Duodenal mucosa (tissue), 2 donors: Measurements from ENCODE around the gene SPATA45.
"Not testable (repeated sequence)": the region's sequence is repeated elsewhere in the genome, so short reads cannot be mapped to it uniquely, and the experiment has no call there.

Experiments
- H3K27ac ChIP-seq: one replicate; pipeline ENCODE4 v1.7.0; 2013; ENCODE audit warnings: low read depth, low read length
- H3K27me3 ChIP-seq, 2 donors: one replicate each; pipeline ENCODE4 v1.7.0; 2013; ENCODE audit warnings: low read length in 2 of 2, control low read depth in 1 of 2; ENCODE audit not compliant: insufficient read depth in 2 of 2, control insufficient read depth in 1 of 2
- H3K36me3 ChIP-seq, 2 donors: one replicate each; pipeline ENCODE4 v1.7.0; 2013; ENCODE audit warnings: low read length in 2 of 2, control low read depth in 1 of 2; ENCODE audit not compliant: insufficient read depth in 2 of 2, control insufficient read depth in 1 of 2
- H3K4me1 ChIP-seq, 2 donors: one replicate each; pipeline ENCODE4 v1.7.0; 2013; ENCODE audit warnings: low read length in 2 of 2, control low read depth in 1 of 2; ENCODE audit not compliant: insufficient read depth in 2 of 2, control insufficient read depth in 1 of 2
- H3K4me3 ChIP-seq, 2 donors: one replicate each; pipeline ENCODE4 v1.7.0; 2013; ENCODE audit warnings: low read length in 2 of 2, low read depth in 1 of 2
- H3K9ac ChIP-seq, 2 donors: one replicate each; pipeline ENCODE4 v1.7.0; 2013; ENCODE audit warnings: low read length in 2 of 2, low read depth in 1 of 2
- H3K9me3 ChIP-seq, 2 donors: one replicate each; pipeline ENCODE4 v1.7.0; 2013; ENCODE audit warnings: low read length in 2 of 2, control low read depth in 1 of 2; ENCODE audit not compliant: control insufficient read depth in 1 of 2

SPATA45 gene

DNA sequence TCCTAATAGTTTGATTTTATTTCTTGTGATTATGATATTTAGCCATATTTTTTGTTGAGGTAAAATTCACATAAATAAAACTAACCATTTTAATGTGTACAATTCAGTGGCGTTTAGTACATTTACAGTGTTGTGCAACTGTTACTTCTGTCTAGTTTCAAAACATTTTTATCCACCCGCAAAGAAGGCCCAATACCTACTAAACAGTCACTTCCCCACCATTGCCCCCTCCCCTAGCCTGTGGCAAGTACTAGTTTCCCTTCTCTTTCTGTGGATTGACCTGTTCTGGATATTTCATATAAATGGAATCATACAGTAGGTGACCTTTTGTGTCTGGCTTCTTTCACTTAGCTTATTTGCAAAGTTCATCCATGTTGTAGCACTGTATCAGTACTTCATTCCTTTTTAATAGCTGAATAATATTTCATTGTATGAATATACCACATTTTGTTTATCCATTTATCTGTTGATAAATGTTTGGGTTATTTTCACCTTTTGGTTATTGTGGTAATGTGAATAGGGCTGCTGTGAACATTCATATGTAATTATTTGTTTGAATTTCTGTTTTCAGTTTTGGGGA lies 14.8 kb upstream of the SPATA45 start:
- Histone ChIP-seq H3K36me3 (peaks cover 5 to 12% of the 10 kb centered on the region in 2 donors), H3K27ac (no peak overlapping the region), H3K27me3 (no peaks in the 10 kb centered on the region), H3K4me1 (peaks cover 23 to 28% of the 10 kb centered on the region in 2 donors), H3K9ac (no peak overlapping the region), H3K9me3 (no peaks in the 10 kb centered on the region), H3K4me3 (no peak overlapping the region)

DNA sequence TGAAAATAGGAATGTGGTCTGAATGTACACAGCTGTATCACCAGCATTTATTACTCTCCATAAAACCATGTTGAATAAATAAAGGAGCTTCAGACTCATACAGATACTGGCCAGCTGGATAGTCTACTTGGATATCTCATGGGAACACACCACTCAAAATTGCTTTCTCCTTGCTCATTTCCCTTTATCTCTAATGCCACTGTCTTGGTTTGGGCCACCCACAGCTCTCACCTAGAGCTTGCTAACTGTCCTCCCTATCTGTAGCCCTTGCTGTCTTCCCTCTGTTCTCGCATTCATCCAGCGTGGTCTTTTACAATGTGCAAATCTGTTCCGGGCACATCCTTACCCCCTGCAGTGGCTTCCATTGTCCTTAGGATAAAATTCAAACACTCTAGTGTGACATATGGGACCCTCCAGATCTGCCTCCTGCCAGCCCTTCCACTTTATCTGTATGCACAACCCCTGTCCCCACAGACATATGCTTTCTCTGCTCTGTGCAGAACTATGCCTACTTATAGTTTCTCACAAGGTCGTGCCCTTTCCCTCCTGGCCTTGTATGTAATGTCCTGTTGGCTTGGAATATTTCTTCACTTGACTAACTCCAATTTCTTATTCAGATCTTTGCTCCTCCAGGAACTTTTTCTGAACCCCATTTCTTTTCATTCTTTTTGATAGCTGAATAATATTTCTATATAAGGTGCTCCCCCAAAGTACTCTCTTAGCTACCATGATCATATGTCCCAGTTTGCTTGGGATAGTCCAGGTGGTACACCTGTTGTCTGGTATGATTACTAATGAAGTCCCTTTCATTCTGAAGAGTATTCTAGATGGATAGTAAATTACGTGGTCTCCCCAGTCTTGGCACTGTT lies 13.5 kb upstream of the SPATA45 start:
- Histone ChIP-seq H3K36me3 (peaks cover 5 to 6% of the 10 kb centered on the region in 2 donors), H3K9me3 (no peaks in the 10 kb centered on the region), H3K4me1 (peaks cover 29 to 38% of the 10 kb centered on the region in 2 donors), H3K9ac (no peak overlapping the region), H3K27ac (no peak overlapping the region), H3K4me3 (peak overlapping the region; percentile 52 to 96), H3K27me3 (no peaks in the 10 kb centered on the region)

DNA sequence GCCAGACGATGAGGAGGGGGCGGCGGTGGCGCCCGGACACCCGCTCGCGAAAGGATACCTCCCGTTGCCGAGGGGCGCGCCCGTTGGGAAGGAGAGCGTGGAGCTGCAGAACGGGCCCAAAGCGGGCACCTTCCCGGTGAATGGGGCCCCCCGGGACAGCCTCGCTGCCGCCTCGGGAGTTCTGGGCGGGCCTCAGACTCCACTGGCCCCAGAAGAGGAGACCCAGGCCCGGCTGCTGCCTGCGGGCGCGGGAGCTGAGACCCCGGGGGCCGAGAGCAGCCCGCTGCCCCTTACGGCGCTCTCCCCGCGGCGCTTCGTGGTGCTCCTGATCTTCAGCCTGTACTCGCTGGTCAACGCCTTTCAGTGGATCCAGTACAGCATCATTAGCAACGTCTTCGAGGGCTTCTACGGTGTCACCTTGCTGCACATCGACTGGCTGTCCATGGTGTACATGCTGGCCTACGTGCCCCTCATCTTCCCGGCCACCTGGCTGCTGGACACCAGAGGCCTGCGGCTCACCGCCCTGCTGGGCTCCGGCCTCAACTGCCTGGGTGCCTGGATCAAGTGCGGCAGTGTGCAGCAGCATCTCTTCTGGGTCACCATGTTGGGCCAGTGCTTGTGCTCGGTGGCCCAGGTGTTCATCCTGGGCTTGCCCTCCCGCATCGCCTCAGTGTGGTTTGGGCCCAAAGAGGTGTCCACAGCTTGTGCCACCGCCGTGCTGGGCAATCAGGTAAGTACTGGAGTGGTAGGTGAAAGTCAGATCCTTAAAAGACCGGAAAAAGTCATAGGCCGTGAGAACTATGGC lies 11.2 kb upstream of the SPATA45 start:
- Histone ChIP-seq H3K4me1 (peaks cover 29 to 38% of the 10 kb centered on the region in 2 donors), H3K4me3 (peak overlapping the region; percentile 85 to 96), H3K27me3 (no peaks in the 10 kb centered on the region), H3K27ac (peak overlapping the region; percentile 76), H3K9ac (peak overlapping the region; percentile 70 to 92), H3K9me3 (no peaks in the 10 kb centered on the region), H3K36me3 (peaks cover 0 to 1% of the 10 kb centered on the region in 2 donors)

DNA sequence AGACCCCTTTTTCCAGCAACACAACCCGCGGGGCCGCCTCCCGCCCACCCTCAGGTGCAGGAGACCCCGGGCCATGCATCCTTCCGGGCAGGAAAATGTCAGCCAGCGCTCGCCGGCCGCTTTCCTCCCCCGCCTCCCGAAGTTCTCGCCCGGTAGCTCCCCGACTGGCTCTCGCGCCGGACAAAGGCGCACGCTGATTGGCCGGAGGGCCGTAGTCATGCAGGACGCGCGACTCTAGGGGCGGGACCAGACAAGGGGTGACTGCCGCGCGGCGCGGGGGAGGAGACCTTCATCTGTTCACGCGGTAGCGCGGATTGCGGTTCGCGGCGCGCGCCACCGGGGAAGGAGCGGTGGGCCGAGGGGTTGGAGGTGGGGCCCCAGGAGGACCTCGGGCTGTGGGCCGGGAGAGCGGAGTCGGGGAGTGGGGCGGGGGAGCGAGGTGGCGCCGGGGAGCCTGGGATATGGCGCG lies 10.6 kb upstream of the SPATA45 start, which contains the start of gene FLVCR1:
Gene FLVCR1 (plus strand): TSS at position 284 of the 469 bp plus-strand sequence. CDS start 178 bp downstream, at position 462.
- no peaks in the 10 kb centered on the region for H3K36me3 ChIP-seq
- no peaks in the 10 kb centered on the region for H3K27me3 ChIP-seq
- peak within 1 kb of the TSS; percentile 85 to 96 for H3K4me3 ChIP-seq
- peak within 1 kb of the TSS; percentile 76 for H3K27ac ChIP-seq
- H3K4me1 ChIP-seq: peaks cover 29 to 38% of the 10 kb centered on the region in 2 donors
- no peaks in the 10 kb centered on the region for H3K9me3 ChIP-seq
- peak within 1 kb of the TSS; percentile 70 to 92 for H3K9ac ChIP-seq

DNA sequence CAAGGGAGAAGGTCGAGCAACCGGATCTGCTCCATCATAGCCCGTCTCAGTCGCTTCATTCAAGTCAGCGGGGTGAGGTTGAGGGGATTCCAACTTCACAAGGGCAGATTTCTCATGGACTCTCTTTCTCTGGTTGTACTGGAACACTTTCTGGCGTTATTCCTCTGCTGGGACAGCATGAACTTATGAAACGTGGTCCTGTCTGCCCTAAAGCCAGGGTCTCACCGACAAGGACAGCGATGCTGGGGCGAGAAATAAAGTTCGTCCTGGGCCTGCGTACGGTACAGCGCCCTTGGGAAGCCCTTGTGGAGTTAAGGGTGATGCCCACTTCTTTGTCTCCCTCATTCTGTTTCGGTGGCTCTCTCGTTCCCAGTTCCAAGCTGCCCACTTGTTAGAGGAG lies 9.3 kb upstream of the SPATA45 start:
- H3K4me1 ChIP-seq: peaks cover 29 to 33% of the 10 kb centered on the region in 2 donors
- H3K27me3 ChIP-seq: no peaks in the 10 kb centered on the region
- peak overlapping the region in 1 of 2 donors; percentile 56 for H3K9ac ChIP-seq
- H3K27ac ChIP-seq: no peak overlapping the region
- H3K9me3 ChIP-seq: no peaks in the 10 kb centered on the region
- peak overlapping the region; percentile 85 to 96 for H3K4me3 ChIP-seq
- H3K36me3 ChIP-seq: no peaks in the 10 kb centered on the region

DNA sequence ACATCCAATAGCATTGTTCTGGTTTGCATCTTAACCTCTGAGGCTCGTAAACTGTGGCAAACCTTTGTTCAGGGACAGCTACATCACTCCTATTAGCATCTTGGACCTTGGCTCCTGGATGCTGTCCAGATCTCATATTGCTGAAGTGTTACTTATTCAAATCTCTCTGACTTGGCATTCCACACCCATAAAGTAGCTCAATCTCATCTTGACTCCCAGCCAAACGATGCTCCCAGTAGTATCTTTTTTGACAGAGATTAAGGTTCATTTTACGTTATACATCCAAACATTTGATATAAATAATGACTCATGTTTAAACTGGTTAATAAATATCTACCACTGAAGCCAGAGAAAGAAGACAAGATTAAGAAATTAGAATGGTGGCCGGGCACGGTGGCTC lies 6.2 kb upstream of the SPATA45 start:
- no peak overlapping the region for H3K9ac ChIP-seq
- H3K4me1 ChIP-seq: peaks cover 8 to 13% of the 10 kb centered on the region in 2 donors
- H3K27me3 ChIP-seq: no peaks in the 10 kb centered on the region
- no peaks in the 10 kb centered on the region for H3K9me3 ChIP-seq
- no peaks in the 10 kb centered on the region for H3K36me3 ChIP-seq
- H3K27ac ChIP-seq: no peak overlapping the region
- H3K4me3 ChIP-seq: no peak overlapping the region

DNA sequence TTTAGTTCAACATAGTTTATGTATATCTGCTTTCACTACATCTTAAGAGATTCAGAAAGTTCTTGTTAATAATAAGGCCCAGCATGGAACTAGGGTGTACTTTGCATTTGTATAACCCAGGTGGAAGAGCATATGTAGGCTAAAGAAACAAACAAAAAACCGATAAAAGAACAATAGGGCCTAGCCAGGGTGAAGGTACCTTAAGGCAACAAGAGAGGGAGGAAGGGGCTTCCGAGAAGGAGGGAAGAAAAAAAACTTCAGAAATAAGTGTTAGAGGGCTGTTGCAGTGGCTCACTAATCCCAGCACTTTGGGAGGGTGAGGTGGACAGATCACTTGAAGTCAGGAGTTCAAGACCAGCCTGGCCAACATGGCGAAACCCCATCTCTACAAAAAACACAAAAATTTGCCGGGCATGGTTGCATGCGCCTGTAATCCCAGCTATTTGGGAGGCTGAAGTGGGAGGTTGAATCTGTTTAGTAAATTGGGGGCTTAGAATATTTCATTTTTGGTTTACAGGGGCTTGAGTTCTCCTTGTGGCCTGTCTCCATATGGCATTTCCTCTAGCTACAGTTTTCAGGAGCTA lies 4.7 kb upstream of the SPATA45 start:
- no peak overlapping the region for H3K27ac ChIP-seq
- no peak overlapping the region for H3K9ac ChIP-seq
- peaks cover 6 to 10% of the 10 kb centered on the region in 2 donors for H3K4me1 ChIP-seq
- H3K27me3 ChIP-seq: no peaks in the 10 kb centered on the region
- no peak overlapping the region for H3K4me3 ChIP-seq
- no peaks in the 10 kb centered on the region for H3K36me3 ChIP-seq
- no peaks in the 10 kb centered on the region for H3K9me3 ChIP-seq

DNA sequence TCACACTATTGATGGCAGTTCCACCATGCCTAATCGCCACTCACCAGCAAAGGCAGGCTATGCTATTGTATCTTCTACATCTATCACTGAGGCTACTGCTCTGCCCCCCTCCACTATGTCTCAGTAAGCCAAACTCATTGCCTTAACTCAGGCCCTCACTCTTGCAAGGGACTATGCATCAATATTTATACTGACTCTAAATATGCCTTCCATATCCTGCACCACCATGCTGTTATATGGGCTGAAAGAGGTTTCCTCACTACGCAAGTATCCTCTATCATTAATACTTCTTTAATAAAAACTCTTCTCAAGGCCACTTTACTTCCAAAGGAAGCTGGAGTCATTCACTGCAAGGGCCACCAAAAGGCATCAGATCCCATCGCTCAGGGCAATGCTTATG lies 2.9 kb downstream of the SPATA45 start:
- H3K4me3 ChIP-seq, H3K9me3 ChIP-seq, H3K27ac ChIP-seq, H3K36me3 ChIP-seq, H3K4me1 ChIP-seq, H3K27me3 ChIP-seq, H3K9ac ChIP-seq: not testable (repeated sequence)

DNA sequence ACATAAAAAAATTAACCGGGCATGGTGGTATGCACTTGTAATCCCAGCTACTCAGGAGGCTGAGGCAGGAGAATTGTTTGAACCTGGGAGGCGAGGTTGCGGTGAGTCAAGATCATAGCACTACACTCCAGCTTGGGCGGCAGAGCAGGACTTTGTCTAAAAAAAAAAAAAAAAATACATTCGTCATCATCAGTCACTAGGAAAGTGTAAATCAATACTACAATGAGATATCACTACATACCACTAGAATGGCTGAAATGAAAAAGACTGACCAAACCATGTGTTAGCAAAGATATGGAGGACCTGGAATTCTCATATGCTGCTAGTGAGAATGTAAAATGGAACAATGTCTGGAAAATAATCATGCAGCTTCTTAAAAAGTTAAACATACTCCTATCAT lies 9.3 kb downstream of the SPATA45 start:
- Histone ChIP-seq H3K27ac (no peak overlapping the region), H3K9me3 (no peaks in the 10 kb centered on the region), H3K4me3 (no peak overlapping the region), H3K36me3 (no peaks in the 10 kb centered on the region), H3K4me1 (peaks cover 0 to 1% of the 10 kb centered on the region in 2 donors), H3K27me3 (no peaks in the 10 kb centered on the region), H3K9ac (no peak overlapping the region)
